Measurements from ENCODE around the gene DLD. TPM values are rescaled to one million over a fixed set of nuclear protein-coding genes. Genes with fewer than 3 reads are reported as not detected.

The DLD gene
- total and polyA plus RNA-seq, 4 donors, result 19.3 to 101 (median 80.2) TPM

GRCh38 chr7:107943018-107943417 is 52.0 kb downstream of the DLD start:
- no peaks in the 10 kb centered on the region for H3K27me3 ChIP-seq (ENCODE audit: control insufficient read depth in 3 of 3, insufficient read depth in 3 of 3, low read length in 2 of 3)
- ATAC-seq (ENCODE audit: insufficient read depth, low FRiP score) (no peak), DNase-seq (no peak)
- H3K4me1 ChIP-seq (ENCODE audit: control insufficient read depth in 5 of 5, insufficient read depth in 5 of 5, low read length in 5 of 5), result peaks cover 4 to 21% (median 7%) of the 10 kb centered on the region in 5 donors
- TF ChIP-seq, protein P1, sequence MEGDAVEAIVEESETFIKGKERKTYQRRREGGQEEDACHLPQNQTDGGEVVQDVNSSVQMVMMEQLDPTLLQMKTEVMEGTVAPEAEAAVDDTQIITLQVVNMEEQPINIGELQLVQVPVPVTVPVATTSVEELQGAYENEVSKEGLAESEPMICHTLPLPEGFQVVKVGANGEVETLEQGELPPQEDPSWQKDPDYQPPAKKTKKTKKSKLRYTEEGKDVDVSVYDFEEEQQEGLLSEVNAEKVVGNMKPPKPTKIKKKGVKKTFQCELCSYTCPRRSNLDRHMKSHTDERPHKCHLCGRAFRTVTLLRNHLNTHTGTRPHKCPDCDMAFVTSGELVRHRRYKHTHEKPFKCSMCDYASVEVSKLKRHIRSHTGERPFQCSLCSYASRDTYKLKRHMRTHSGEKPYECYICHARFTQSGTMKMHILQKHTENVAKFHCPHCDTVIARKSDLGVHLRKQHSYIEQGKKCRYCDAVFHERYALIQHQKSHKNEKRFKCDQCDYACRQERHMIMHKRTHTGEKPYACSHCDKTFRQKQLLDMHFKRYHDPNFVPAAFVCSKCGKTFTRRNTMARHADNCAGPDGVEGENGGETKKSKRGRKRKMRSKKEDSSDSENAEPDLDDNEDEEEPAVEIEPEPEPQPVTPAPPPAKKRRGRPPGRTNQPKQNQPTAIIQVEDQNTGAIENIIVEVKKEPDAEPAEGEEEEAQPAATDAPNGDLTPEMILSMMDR (IDR thresholded peaks at IDR 0.05; ENCODE audit: control extremely low read depth, extremely low read depth), result no peak
- 94 to 96% methylated on average over 4 of the region's 4 CpGs for WGBS, 2 donors
- H3K4me3 ChIP-seq, result no peak overlapping the region
- no peaks in the 10 kb centered on the region for H3K9me3 ChIP-seq (ENCODE audit: control insufficient read depth in 4 of 4, insufficient read depth in 3 of 4, low read length in 3 of 4)
- H3K9ac ChIP-seq (ENCODE audit: insufficient read depth in 1 of 2, low read length in 2 of 2), result no peak overlapping the region
- peaks cover 8 to 31% (median 15%) of the 10 kb centered on the region in 4 donors for H3K36me3 ChIP-seq (ENCODE audit: control insufficient read depth in 4 of 4, insufficient read depth in 4 of 4, low read length in 4 of 4)
- no peak overlapping the region for H3K27ac ChIP-seq (ENCODE audit: low read depth in 1 of 2, low read length in 1 of 2)

GRCh38 chr7:107944411-107945169 is 53.6 kb downstream of the DLD start:
- WGBS, 2 donors, result 81 to 89% methylated on average over 3 of the region's 3 CpGs
- TF ChIP-seq, protein P1 (IDR thresholded peaks at IDR 0.05; ENCODE audit: control extremely low read depth, extremely low read depth), result no peak
- Histone ChIP-seq H3K4me1 (ENCODE audit: control insufficient read depth in 5 of 5, insufficient read depth in 5 of 5, low read length in 5 of 5) (peaks cover 0 to 10% (median 4%) of the 10 kb centered on the region in 5 donors), H3K9me3 (ENCODE audit: control insufficient read depth in 4 of 4, insufficient read depth in 3 of 4, low read length in 3 of 4) (no peaks in the 10 kb centered on the region), H3K4me3 (no peak overlapping the region), H3K27me3 (ENCODE audit: control insufficient read depth in 3 of 3, insufficient read depth in 3 of 3, low read length in 2 of 3) (no peaks in the 10 kb centered on the region), H3K9ac (ENCODE audit: insufficient read depth in 1 of 2, low read length in 2 of 2) (no peak overlapping the region), H3K36me3 (ENCODE audit: control insufficient read depth in 4 of 4, insufficient read depth in 4 of 4, low read length in 4 of 4) (peaks cover 5 to 36% (median 18%) of the 10 kb centered on the region in 4 donors), H3K27ac (ENCODE audit: low read depth in 1 of 2, low read length in 1 of 2) (no peak overlapping the region)
- peak in 1 of 3 donors; percentile 20 for DNase-seq
- no peak for ATAC-seq (ENCODE audit: insufficient read depth, low FRiP score)

- TF ChIP-seq, protein P1 (IDR thresholded peaks at IDR 0.05; ENCODE audit: control extremely low read depth, extremely low read depth), result no peak
- Histone ChIP-seq H3K27ac (ENCODE audit: low read depth in 1 of 2, low read length in 1 of 2) (no peak overlapping the region), H3K36me3 (ENCODE audit: control insufficient read depth in 4 of 4, insufficient read depth in 4 of 4, low read length in 4 of 4) (peaks cover 0 to 36% (median 16%) of the 10 kb centered on the region in 4 donors), H3K4me1 (ENCODE audit: control insufficient read depth in 5 of 5, insufficient read depth in 5 of 5, low read length in 5 of 5) (peaks cover 0 to 4% (median 3%) of the 10 kb centered on the region in 5 donors), H3K27me3 (ENCODE audit: control insufficient read depth in 3 of 3, insufficient read depth in 3 of 3, low read length in 2 of 3) (no peaks in the 10 kb centered on the region), H3K4me3 (no peak overlapping the region), H3K9ac (ENCODE audit: insufficient read depth in 1 of 2, low read length in 2 of 2) (no peak overlapping the region), H3K9me3 (ENCODE audit: control insufficient read depth in 4 of 4, insufficient read depth in 3 of 4, low read length in 3 of 4) (no peaks in the 10 kb centered on the region)
- ATAC-seq (ENCODE audit: insufficient read depth, low FRiP score), result no peak
- WGBS, 2 donors, result 89 to 94% methylated on average over 2 of the region's 2 CpGs
- no peak for DNase-seq
Observed at GRCh38 chr7:107945332-107945731, 54.3 kb downstream of the DLD start.

Measured in lung (tissue), 12 donors.